ENCODE data around the gene LRRC18.

Gene LRRC18

DNA sequence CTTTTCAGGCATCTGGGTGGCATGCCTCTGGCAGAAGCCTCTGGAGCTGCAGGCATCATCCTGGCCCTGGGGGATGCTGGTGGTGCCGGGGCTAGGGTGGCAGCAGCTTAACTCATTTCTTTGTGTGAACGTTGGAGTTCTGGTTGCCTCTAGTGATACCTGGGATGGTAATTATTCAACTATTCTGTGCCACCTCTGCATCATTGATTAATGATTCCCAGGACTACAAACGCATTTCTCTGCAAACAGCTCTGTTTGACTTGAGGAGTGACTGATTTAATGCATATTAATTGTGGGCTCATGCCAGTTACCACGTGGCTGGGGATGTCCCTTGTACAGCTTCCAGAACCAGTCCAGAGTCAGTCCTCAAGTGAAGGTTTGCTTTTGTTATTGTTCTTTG lies 55.9 kb downstream of the LRRC18 start:
- H3K27ac ChIP-seq: no peak overlapping the region
- no peaks in the 10 kb centered on the region for H3K36me3 ChIP-seq
- TF ChIP-seq CTCF (IDR thresholded peaks at IDR 0.05; ENCODE audit: low read depth, low read length): no peak
- H3K27me3 ChIP-seq (ENCODE audit: insufficient read depth, low read depth, severe bottlenecking): no peaks in the 10 kb centered on the region
- H3K9me3 ChIP-seq (ENCODE audit: severe bottlenecking): no peaks in the 10 kb centered on the region
- no peak overlapping the region for H3K4me3 ChIP-seq (ENCODE audit: low read depth, low read length)
- no peak for DNase-seq

- no peaks in the 10 kb centered on the region for H3K27me3 ChIP-seq (ENCODE audit: insufficient read depth, low read depth, severe bottlenecking)
- no peak for TF ChIP-seq CTCF (IDR thresholded peaks at IDR 0.05; ENCODE audit: low read depth, low read length)
- no peak overlapping the region for H3K4me3 ChIP-seq (ENCODE audit: low read depth, low read length)
- H3K27ac ChIP-seq: no peak overlapping the region
- H3K36me3 ChIP-seq: no peaks in the 10 kb centered on the region
- DNase-seq: no peak
- H3K9me3 ChIP-seq (ENCODE audit: severe bottlenecking): no peaks in the 10 kb centered on the region
Measured at GRCh38 chr10:48882881-48883280, 56.8 kb downstream of the LRRC18 start.

DNA sequence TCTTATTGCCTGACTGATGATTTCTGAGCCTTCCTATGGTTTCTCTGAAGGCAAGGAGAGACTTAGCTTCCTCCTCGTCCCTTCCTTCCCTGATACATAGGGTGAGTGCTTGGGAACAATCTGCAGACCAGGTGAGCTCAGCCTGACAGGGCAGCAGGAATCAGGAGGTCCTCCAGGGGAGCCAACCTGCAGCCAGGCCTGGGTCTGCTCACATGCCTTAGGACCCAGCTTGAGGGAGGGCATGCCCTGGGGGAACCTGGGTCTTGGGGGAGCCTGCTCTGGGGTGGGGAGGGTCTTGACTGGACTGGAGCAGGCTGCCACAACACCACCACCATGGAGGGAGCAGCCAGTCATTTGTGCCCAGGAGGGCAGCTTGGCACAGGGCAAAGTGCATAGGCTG lies 57.7 kb downstream of the LRRC18 start:
- no peak for DNase-seq
- no peak for TF ChIP-seq CTCF (IDR thresholded peaks at IDR 0.05; ENCODE audit: low read depth, low read length)

DNA sequence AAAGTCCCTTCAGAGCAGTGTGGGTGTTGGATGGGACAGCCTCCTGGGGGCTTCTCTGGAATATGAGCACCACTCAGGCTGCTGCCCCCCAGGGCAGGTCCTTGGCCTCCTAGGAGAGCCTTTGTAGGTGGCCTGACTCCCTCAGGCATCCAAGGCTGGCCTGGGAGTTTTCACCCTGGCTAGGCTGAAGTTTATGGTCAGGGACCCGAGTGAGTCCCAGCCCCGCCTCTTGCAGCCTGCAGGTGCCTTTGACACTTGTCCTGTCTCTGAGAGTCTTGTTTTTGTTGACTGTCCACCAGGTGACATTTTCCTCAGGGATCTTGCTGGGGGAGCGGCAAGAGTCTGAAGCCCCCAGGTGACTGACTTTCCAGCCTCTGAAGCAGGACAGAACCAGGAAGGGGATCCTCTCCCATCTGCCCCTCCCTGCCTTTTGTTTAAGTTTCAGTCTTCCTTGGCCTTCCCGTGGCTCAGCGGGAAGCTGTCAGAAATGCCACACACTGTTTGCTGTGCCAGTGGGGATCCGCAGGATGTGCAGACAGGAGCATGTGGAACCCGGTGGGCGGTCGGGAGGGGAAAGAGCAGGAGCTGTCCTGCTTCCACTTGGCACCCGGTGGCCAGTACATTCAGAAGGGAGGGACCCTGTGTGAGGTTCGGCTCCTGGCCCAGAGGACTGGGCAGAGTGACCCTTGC lies 59.5 kb downstream of the LRRC18 start:
- Histone ChIP-seq H3K9me3 (ENCODE audit: severe bottlenecking) (no peaks in the 10 kb centered on the region), H3K27me3 (ENCODE audit: insufficient read depth, low read depth, severe bottlenecking) (no peaks in the 10 kb centered on the region), H3K27ac (no peak overlapping the region), H3K36me3 (no peaks in the 10 kb centered on the region), H3K4me3 (ENCODE audit: low read depth, low read length) (no peak overlapping the region)
- no peak for TF ChIP-seq CTCF (IDR thresholded peaks at IDR 0.05; ENCODE audit: low read depth, low read length)
- DNase-seq: no peak

More for the DNA sequence above, 57.7 kb downstream of the LRRC18 start:
- H3K27me3 ChIP-seq (ENCODE audit: insufficient read depth, low read depth, severe bottlenecking): no peaks in the 10 kb centered on the region
- H3K4me3 ChIP-seq (ENCODE audit: low read depth, low read length): no peak overlapping the region
- H3K27ac ChIP-seq: no peak overlapping the region
- no peaks in the 10 kb centered on the region for H3K9me3 ChIP-seq (ENCODE audit: severe bottlenecking)
- no peaks in the 10 kb centered on the region for H3K36me3 ChIP-seq

DNA sequence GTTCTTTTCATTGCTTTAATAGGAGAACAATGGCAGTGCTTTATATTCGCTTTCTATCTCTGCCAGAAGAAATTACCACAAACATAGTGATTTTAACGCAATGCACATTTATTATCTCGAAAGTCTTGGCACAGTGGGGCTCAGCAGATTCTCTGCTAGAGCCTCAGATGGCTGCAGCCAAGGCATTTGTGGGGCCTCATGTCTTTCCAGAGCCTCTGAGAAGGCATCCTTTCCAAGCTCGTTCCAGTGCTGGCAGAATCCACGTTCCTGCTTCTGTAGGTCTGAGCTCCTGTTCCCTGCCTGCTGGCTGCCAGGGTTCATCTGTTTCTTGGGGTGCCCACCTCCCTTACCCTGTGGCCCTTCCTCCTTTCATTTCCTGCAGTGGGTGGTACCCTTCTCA lies 60.2 kb downstream of the LRRC18 start:
- Histone ChIP-seq H3K4me3 (ENCODE audit: low read depth, low read length) (no peak overlapping the region), H3K36me3 (no peaks in the 10 kb centered on the region), H3K9me3 (ENCODE audit: severe bottlenecking) (no peaks in the 10 kb centered on the region), H3K27me3 (ENCODE audit: insufficient read depth, low read depth, severe bottlenecking) (no peaks in the 10 kb centered on the region), H3K27ac (no peak overlapping the region)
- TF ChIP-seq CTCF (IDR thresholded peaks at IDR 0.05; ENCODE audit: low read depth, low read length): no peak
- DNase-seq: no peak

DNA sequence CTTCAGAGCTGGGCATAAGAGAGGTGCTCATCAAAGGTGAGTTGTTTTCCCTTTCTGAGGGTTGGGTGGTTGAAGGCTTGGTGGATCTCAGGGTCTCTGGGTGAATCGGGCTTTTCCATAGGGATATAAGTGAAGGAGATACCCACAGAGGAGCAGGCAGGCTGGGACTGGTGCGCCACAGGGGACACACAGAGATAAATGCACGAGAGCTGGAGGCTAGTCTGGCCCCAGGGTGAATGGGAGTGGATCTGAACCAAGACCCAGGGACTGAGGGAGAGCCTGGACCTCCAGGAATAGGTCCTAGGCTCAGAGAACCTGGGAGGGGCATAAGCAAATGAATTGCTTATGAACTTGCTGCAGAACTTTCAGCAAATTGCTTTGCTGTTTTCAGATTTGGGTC lies 61.5 kb downstream of the LRRC18 start:
- TF ChIP-seq CTCF (IDR thresholded peaks at IDR 0.05; ENCODE audit: low read depth, low read length): no peak
- no peaks in the 10 kb centered on the region for H3K27me3 ChIP-seq (ENCODE audit: insufficient read depth, low read depth, severe bottlenecking)
- H3K9me3 ChIP-seq (ENCODE audit: severe bottlenecking): no peaks in the 10 kb centered on the region
- no peak overlapping the region for H3K27ac ChIP-seq
- no peaks in the 10 kb centered on the region for H3K36me3 ChIP-seq
- H3K4me3 ChIP-seq (ENCODE audit: low read depth, low read length): no peak overlapping the region
- DNase-seq: no peak
